ENCODE measurements around the gene MED19. TPM values are rescaled to one million over a fixed set of nuclear protein-coding genes. Genes with fewer than 3 reads are reported as not detected.

MED19 gene
- total RNA-seq, 1 experiment from 2014 or later, result 29.7 TPM

GRCh38 chr11:57751176-57751575 lies 39.2 kb upstream of the MED19 start:
- Histone ChIP-seq H3K36me3 (ENCODE audit: control insufficient read depth, insufficient read depth, low read length) (no peaks in the 10 kb centered on the region), H3K27me3 (ENCODE audit: control insufficient read depth, insufficient read depth, low read length) (no peaks in the 10 kb centered on the region), H3K4me3 (ENCODE audit: low read depth in 2 of 2, low read length in 2 of 2) (no peak overlapping the region), H3K4me1 (ENCODE audit: control insufficient read depth, insufficient read depth, low read length) (no peaks in the 10 kb centered on the region; the same call in 1 of the 2 replicates), H3K27ac (ENCODE audit: low read length) (peak overlapping the region; percentile 12; the same call in 1 of the 2 replicates), H3K9me3 (ENCODE audit: control insufficient read depth, insufficient read depth, low read depth, low read length) (no peaks in the 10 kb centered on the region)
- intact Hi-C loops (cut with micrococcal nuclease; ENCODE audit: unreplicated experiment) (loop anchor here (1.0 kb wide), 1 partner anchor 49 kb away; no protein-coding TSS in a partner anchor), in situ Hi-C loops (cut with HindIII; ENCODE audit: low pct_unique_long_range_greater_than_20kb, low sequenced_read_pairs) (no loop called here)
- DNase-seq (ENCODE audit: low read depth, low spot score), result no peak
- peak; percentile 20; the same call in 1 of the 2 replicates for ATAC-seq
- TF ChIP-seq CTCF (IDR thresholded peaks at IDR 0.05), result no peak
- TF ChIP-seq SIN3A (IDR thresholded peaks at IDR 0.05; ENCODE audit: borderline replicate concordance, insufficient read depth, low read depth, low read length), result no peak
- no peak for TF ChIP-seq TCF7L2 (IDR thresholded peaks at IDR 0.05; ENCODE audit: low read depth, low read length)
- TF ChIP-seq REST (IDR thresholded peaks at IDR 0.05; ENCODE audit: insufficient read depth in 1 of 2, low read depth in 2 of 2, low read length in 1 of 2), result no peak
- TF ChIP-seq POLR2AphosphoS5 (IDR thresholded peaks at IDR 0.05; ENCODE audit: low read depth, low read length), result no peak
- no TSS peak for BruUV-seq (replicated peaks)
- POLR2A ChIA-PET, result interaction anchor here (0.5 to 1.6 kb wide), 2 partner anchors 10 to 33 kb away, joined by 4 to 6 read pairs; partner anchors contain the start of gene CTNND1
- CTCF ChIA-PET, result interaction anchor here (1.1 to 2.0 kb wide), 4 partner anchors 9 to 535 kb away, joined by 3 to 34 read pairs (median 4); no protein-coding TSS in a partner anchor

- Histone ChIP-seq H3K4me1 (ENCODE audit: control insufficient read depth, insufficient read depth, low read length) (peaks cover 7% of the 10 kb centered on the region), H3K4me3 (ENCODE audit: low read depth in 2 of 2, low read length in 2 of 2) (no peak overlapping the region), H3K36me3 (ENCODE audit: control insufficient read depth, insufficient read depth, low read length) (peaks cover 7% of the 10 kb centered on the region; the same call in 1 of the 2 replicates), H3K27ac (ENCODE audit: low read length) (no peak overlapping the region), H3K9me3 (ENCODE audit: control insufficient read depth, insufficient read depth, low read depth, low read length) (no peaks in the 10 kb centered on the region), H3K27me3 (ENCODE audit: control insufficient read depth, insufficient read depth, low read length) (no peaks in the 10 kb centered on the region)
- POLR2A ChIA-PET, result no interaction called here
- BruUV-seq (replicated peaks), result no TSS peak
- CTCF ChIA-PET, result no interaction called here
- no peak for DNase-seq (ENCODE audit: low read depth, low spot score)
- no peak for ATAC-seq
- TF ChIP-seq SIN3A (IDR thresholded peaks at IDR 0.05; ENCODE audit: borderline replicate concordance, insufficient read depth, low read depth, low read length) (no peak), POLR2AphosphoS5 (IDR thresholded peaks at IDR 0.05; ENCODE audit: low read depth, low read length) (no peak), REST (IDR thresholded peaks at IDR 0.05; ENCODE audit: insufficient read depth in 1 of 2, low read depth in 2 of 2, low read length in 1 of 2) (no peak), CTCF (IDR thresholded peaks at IDR 0.05) (no peak), TCF7L2 (IDR thresholded peaks at IDR 0.05; ENCODE audit: low read depth, low read length) (no peak)
- intact Hi-C loops (cut with micrococcal nuclease; ENCODE audit: unreplicated experiment), result loop anchor here (5.0 kb wide), 1 partner anchor 765 kb away; no protein-coding TSS in a partner anchor
- in situ Hi-C loops (cut with HindIII; ENCODE audit: low pct_unique_long_range_greater_than_20kb, low sequenced_read_pairs), result no loop called here
Observed at GRCh38 chr11:57746920-57747319, 34.9 kb upstream of the MED19 start.
